K562 (cell line): Measurements from ENCODE around the gene ABR. TPM values are rescaled to one million over a fixed set of nuclear protein-coding genes. Genes with fewer than 3 reads are reported as not detected.

ENCODE experiments used
- ATAC-seq: fragments of 200-7000 bp; cut with Tn5 transposase; 3 replicates; pipeline ENCODE4 v1.9.1; 2020; ENCODE audit warnings: moderate library complexity
- BruUV-seq: library from RNA; stranded (reverse); fragments of 400-500 nt; replicated peaks from 2 replicates; lab custom pipeline; 2021; lab: Mats Ljungman, UMichigan
- CTCF ChIA-PET: fragments of 300-600 bp; formaldehyde crosslinking; extraction: SDS; loops from one replicate; lab custom pipeline; 2021; ENCODE audit warnings: low intra/inter-chr PET ratio; lab: Yijun Ruan, JAX
- POLR2A ChIA-PET: fragments of 300-600, 350-650 bp; sonication (Branson Sonifier 250); formaldehyde crosslinking; extraction: SDS; loops from one replicate; lab custom pipeline; 2021; ENCODE audit warnings: antibody characterized with exemption, inconsistent platforms; lab: Yijun Ruan, JAX
- DNase-seq, 4 experiments: peaks; one replicate each; pipeline versions ENCODE4 v3.0.0 to v3.0.0-alpha.2; 2011 to 2018; ENCODE audit warnings: low spot score in 3 of 4, mixed read lengths in 3 of 4; ENCODE audit errors: extremely low read depth in 1 of 4
- FAIRE-seq: peaks from 2 replicates; lab custom pipeline; 2011; peaks lifted over from hg19 to GRCh38; lab: Jason Lieb, UNC
- H2AFZ ChIP-seq: 2 replicates; pipeline ENCODE4 v1.6.0; 2011; ENCODE audit warnings: low read depth, low read length, control low read depth, inconsistent platforms
- H3K27ac ChIP-seq: fragments of 200-600 bp; 3 replicates; pipeline ENCODE4 v1.8.0; 2011; ENCODE audit warnings: low read depth, mild to moderate bottlenecking, control low read depth, inconsistent platforms, low read length, moderate library complexity, mixed read lengths; ENCODE audit errors: extremely low read depth
- H3K27me3 ChIP-seq, 2 experiments: fragments of 300-600 bp in 1 of 2; 2 replicates in 1 of 2; 3 replicates in 1 of 2; pipeline versions ENCODE4 v1.6.0 to v1.8.0; 2011; ENCODE audit warnings: inconsistent platforms in 2 of 2, low read length in 2 of 2, mild to moderate bottlenecking in 1 of 2, mixed read lengths in 1 of 2, moderate library complexity in 1 of 2; ENCODE audit not compliant: control insufficient read depth in 2 of 2, insufficient read depth in 2 of 2
- H3K36me3 ChIP-seq: fragments of 300-600 bp; 3 replicates; pipeline ENCODE4 v1.8.0; 2011; ENCODE audit warnings: mild to moderate bottlenecking, low read length, inconsistent platforms; ENCODE audit not compliant: control insufficient read depth, insufficient read depth
- H3K4me1 ChIP-seq, 2 experiments: fragments of 200-600 bp in 1 of 2; replicated peaks in 1 of 2; 2 replicates in 1 of 2; 3 replicates in 1 of 2; pipeline versions ENCODE4 v1.5.1 to v1.8.0; 2011; ENCODE audit warnings: inconsistent platforms in 2 of 2, low read length in 2 of 2, mild to moderate bottlenecking in 1 of 2, mixed read lengths in 1 of 2, moderate library complexity in 1 of 2; ENCODE audit not compliant: control insufficient read depth in 2 of 2, insufficient read depth in 2 of 2
- H3K4me2 ChIP-seq: 2 replicates; pipeline ENCODE4 v1.6.1; 2011; ENCODE audit warnings: low read length, control low read depth, inconsistent platforms, mixed read lengths; ENCODE audit not compliant: insufficient read depth
- H3K4me3 ChIP-seq: fragments of 200-600 bp; sonication (generic), shearing (Covaris generic); 2 replicates; pipeline ENCODE4 v1.5.1; 2016; ENCODE audit warnings: control low read depth, inconsistent platforms
- H3K79me2 ChIP-seq: fragments of 200-600 bp; 3 replicates; pipeline ENCODE4 v1.8.0; 2011; ENCODE audit warnings: low read length, inconsistent platforms; ENCODE audit not compliant: control insufficient read depth, insufficient read depth
- H3K9ac ChIP-seq, 2 experiments: 2 replicates each; pipeline versions ENCODE4 v1.6.0 to v1.6.1; 2011; ENCODE audit warnings: low read depth in 2 of 2, low read length in 2 of 2, control low read depth in 1 of 2, inconsistent platforms in 1 of 2, mild to moderate bottlenecking in 1 of 2, mixed read lengths in 1 of 2; ENCODE audit not compliant: insufficient read depth in 1 of 2
- H3K9me1 ChIP-seq: one replicate; pipeline ENCODE4 v1.6.0; 2011; ENCODE audit warnings: inconsistent platforms, mild to moderate bottlenecking, low read length, moderate library complexity; ENCODE audit not compliant: control insufficient read depth, insufficient read depth
- H3K9me3 ChIP-seq: replicated peaks from 2 replicates; pipeline ENCODE4 v1.5.1; 2011; ENCODE audit warnings: low read depth, low read length, inconsistent platforms; ENCODE audit not compliant: control insufficient read depth, insufficient read depth
- H4K20me1 ChIP-seq: replicated peaks from 2 replicates; pipeline ENCODE4 v1.6.1; 2011; ENCODE audit warnings: low read length, inconsistent platforms, mixed read lengths; ENCODE audit not compliant: control insufficient read depth, insufficient read depth
- CHCHD3 ChIP-seq: fragments of 250-450 bp; sonication (Bioruptor Pico); IDR thresholded peaks from 2 replicates; pipeline ENCODE4 v2.1.2; 2022; ENCODE audit warnings: mild to moderate bottlenecking
- CREBBP ChIP-seq: IDR thresholded peaks from one replicate; pipeline ENCODE4 v1.6.1; 2012; ENCODE audit warnings: low read depth, mild to moderate bottlenecking, control low read depth, inconsistent platforms, low read length
- LARP7 ChIP-seq: fragments of 450-650 bp; IDR thresholded peaks from 2 replicates; pipeline ENCODE4 v1.6.1; 2016
- MCM2 ChIP-seq: fragments of 450-650 bp; IDR thresholded peaks from 2 replicates; pipeline ENCODE4 v1.6.1; 2017; ENCODE audit warnings: low read depth, mild to moderate bottlenecking
- PHF21A ChIP-seq: fragments of 450-650 bp; IDR thresholded peaks from 2 replicates; pipeline ENCODE4 v1.6.1; 2017; ENCODE audit warnings: low read depth, borderline replicate concordance
- POLR2AphosphoS5 ChIP-seq: IDR thresholded peaks from 2 replicates; pipeline ENCODE4 v1.6.1; 2011; ENCODE audit warnings: mild to moderate bottlenecking, low read depth, low read length, moderate library complexity; ENCODE audit not compliant: control insufficient read depth, insufficient read depth
- PTBP1 ChIP-seq: fragments of 200-400 bp; formaldehyde crosslinking; IDR thresholded peaks from 2 replicates; pipeline ENCODE4 v1.6.1; 2017; ENCODE audit warnings: low read depth, low read length
- RREB1 ChIP-seq: fragments of 250-450 bp; sonication (Bioruptor Pico); IDR thresholded peaks from 2 replicates; pipeline ENCODE4 v1.4.0; 2020
- SFPQ ChIP-seq: fragments of 200-400 bp; formaldehyde crosslinking; IDR thresholded peaks from 2 replicates; pipeline ENCODE4 v1.6.1; 2017; ENCODE audit warnings: mild to moderate bottlenecking, low read depth, low read length, moderate library complexity
- SMAD3 ChIP-seq: fragments of 450-650 bp; formaldehyde crosslinking; conservative IDR thresholded peaks from 2 replicates; pipeline ENCODE4 v1.4.0; 2020; ENCODE audit warnings: mild to moderate bottlenecking
- ZNF121 ChIP-seq: sonication (generic); formaldehyde crosslinking; conservative IDR thresholded peaks from 2 replicates; pipeline ENCODE4 v1.8.0; 2022; ENCODE audit warnings: missing genetic modification reagents
- ZNF133 ChIP-seq: fragments of 250-450 bp; sonication (Bioruptor Pico); IDR thresholded peaks from 2 replicates; pipeline ENCODE4 v1.4.0; 2020; ENCODE audit warnings: mild to moderate bottlenecking
- ZNF551 ChIP-seq: fragments of 250-450 bp; sonication (Bioruptor Pico); IDR thresholded peaks from 2 replicates; pipeline ENCODE4 v1.5.0; 2021; ENCODE audit warnings: mild to moderate bottlenecking, moderate library complexity
- ZNF655 ChIP-seq: fragments of 250-450 bp; sonication (Bioruptor Pico); IDR thresholded peaks from 2 replicates; pipeline ENCODE4 v1.5.0; 2021
- WGBS: fragments of 100-300 bp; shearing (Covaris generic); methylation state at CpG from one replicate; pipeline ENCODE4 v1.1.6; 2016; ENCODE audit warnings: low coverage, mixed read lengths; ENCODE audit not compliant: insufficient coverage; ENCODE audit errors: missing lambda C conversion rate; 5-methylcytosine and 5-hydroxymethylcytosine counted together
- in situ Hi-C: fragments of 300-500 bp; cut with MboI; formaldehyde crosslinking; loops from 4 replicates; pipeline ENCODE4 v1.15.0; 2018; ENCODE audit warnings: inconsistent platforms, mixed read lengths
- intact Hi-C: fragments of 100-400 bp; cut with micrococcal nuclease; formaldehyde crosslinking; loops from 2 replicates; pipeline ENCODE4 v1.14.2; 2022
- polyA plus RNA-seq, 8 experiments: library from polyadenylated mRNA; depleted of rRNA in 4 of 8; stranded (reverse) in 5 of 8; unstranded in 3 of 8; fragments of >200 nt; fragmentation: Nextera tagmentation in 2 of 8; fragmentation: Illumina TruSeq in 1 of 8; extraction: Ambion mirVana in 2 of 8; extraction: Trizol in 1 of 8; gene quantifications; 2 replicates each; pipeline versions ENCODE4 v1.2.1 to v1.2.3, GENCODE V29; 2011 to 2014; ENCODE audit warnings: inconsistent platforms in 1 of 8, missing spikeins in 1 of 8
- total RNA-seq, 7 experiments: library from RNA; depleted of rRNA in 6 of 7; stranded (reverse); fragments of >200 nt in 6 of 7; fragmentation: Illumina TruSeq in 2 of 7; extraction: Trizol in 2 of 7; gene quantifications; 2 replicates each; pipeline versions ENCODE4 v1.2.1 to v1.2.3, GENCODE V29; 2011 to 2021; ENCODE audit warnings: low replicate concordance in 1 of 7

The ABR gene
- total and polyA plus RNA-seq, 9 of the 15 experiments (the other 6 are each of a cell fraction or from before 2014, with no cell fraction given): 0.07 to 1.6 (median 0.37) TPM; not detected in 1

- no peak for TF ChIP-seq RREB1
- no peak for TF ChIP-seq SMAD3 (CRISPR knock-in tag)
- TF ChIP-seq ZNF551 (CRISPR knock-in tag): no peak
- TF ChIP-seq, all 486 proteins: peak for 0
These were observed 3.0 kb upstream of the ABR start (continued) for GRCh38 chr17:1182811-1183170.

GRCh38 chr17:1181753-1182137, 2.0 kb upstream of the ABR start:
- Histone ChIP-seq H3K4me2 (no peak overlapping the region), H3K27ac (no peak overlapping the region), H3K36me3 (no peaks in the 10 kb centered on the region), H2AFZ (no peak overlapping the region), H3K9me3 (no peaks in the 10 kb centered on the region), H3K9me1 (no peaks in the 10 kb centered on the region), H3K9ac (no peak overlapping the region), H3K4me3 (no peak overlapping the region), H3K27me3 (peaks cover 11 to 58% of the 10 kb centered on the region in 2 experiments; a peak in 3 of 5 replicates), H3K79me2 (no peaks in the 10 kb centered on the region), H3K4me1 (peaks cover 0 to 19% of the 10 kb centered on the region in 2 experiments; a peak in 2 of 5 replicates), H4K20me1 (no peaks in the 10 kb centered on the region; the same call in none of the 2 replicates)
- in situ Hi-C loops (no loop called here), intact Hi-C loops (no loop called here)
- 16% methylated on average over 9 of the region's 14 CpGs for WGBS
- DNase-seq: no peak
- CTCF ChIA-PET: no interaction called here
- FAIRE-seq: no peak
- no TSS peak for BruUV-seq
- POLR2A ChIA-PET: interaction anchor here (0.7 kb wide), 1 partner anchor 75 kb away, joined by 3 read pairs; no protein-coding TSS in a partner anchor
- no peak for ATAC-seq
- TF ChIP-seq CREBBP (no peak), PTBP1 (no peak), POLR2AphosphoS5 (no peak), ZNF121 (CRISPR knock-in tag) (no peak), SFPQ (no peak), ZNF655 (CRISPR knock-in tag) (no peak), LARP7 (no peak), PHF21A (no peak), CHCHD3 (CRISPR knock-in tag) (no peak), MCM2 (no peak), ZNF133 (CRISPR knock-in tag) (no peak)
